HT-29 (cell line): ENCODE measurements around the gene SULT2B1. TPM values are rescaled to one million over a fixed set of nuclear protein-coding genes. Genes with fewer than 3 reads are reported as not detected.
"Not testable (repeated sequence)": the region's sequence is repeated elsewhere in the genome, so short reads cannot be mapped to it uniquely, and the experiment has no call there.

Source experiments
- DNase-seq: peaks from one replicate; pipeline ENCODE4 v3.0.0-alpha.2; 2015; ENCODE audit warnings: low spot score
- total RNA-seq: library from RNA; depleted of rRNA; stranded (reverse); fragments of >200 nt; shearing (Covaris generic); gene quantifications from 2 replicates; pipeline ENCODE4 v1.2.3, GENCODE V29; 2014

Gene SULT2B1
- total RNA-seq, 1 experiment from 2014 or later: 48.6 TPM

- no peak for DNase-seq
These were observed 22.8 kb upstream of the SULT2B1 start for GRCh38 chr19:48529156-48529555.

- DNase-seq: no peak
These were observed 21.8 kb upstream of the SULT2B1 start for GRCh38 chr19:48530066-48530720.

- DNase-seq: no peak
These were observed 21.2 kb upstream of the SULT2B1 start for GRCh38 chr19:48530770-48531169.

GRCh38 chr19:48533770-48534169, 18.2 kb upstream of the SULT2B1 start:
- no peak for DNase-seq

- DNase-seq: no peak
These were observed 14.4 kb upstream of the SULT2B1 start for GRCh38 chr19:48537541-48537940.

GRCh38 chr19:48538057-48538456, 13.9 kb upstream of the SULT2B1 start:
- not testable (repeated sequence) for DNase-seq

- DNase-seq: peak; percentile 86
These were observed 12.4 kb upstream of the SULT2B1 start for GRCh38 chr19:48539503-48540096.

- no peak for DNase-seq
These were observed 11.9 kb upstream of the SULT2B1 start for GRCh38 chr19:48540110-48540509.

GRCh38 chr19:48541813-48542212, 10.2 kb upstream of the SULT2B1 start:
- no peak for DNase-seq

GRCh38 chr19:48543121-48543710, 8.8 kb upstream of the SULT2B1 start:
- peak; percentile 100 for DNase-seq

GRCh38 chr19:48544856-48545750, 6.9 kb upstream of the SULT2B1 start:
- no peak for DNase-seq

GRCh38 chr19:48547722-48548121, 4.2 kb upstream of the SULT2B1 start:
- DNase-seq: no peak

GRCh38 chr19:48548253-48548911, 3.6 kb upstream of the SULT2B1 start:
- no peak for DNase-seq

- no peak for DNase-seq
These were observed 2.6 kb upstream of the SULT2B1 start for GRCh38 chr19:48549380-48549779.

- no peak for DNase-seq
These were observed 692 bp downstream of the SULT2B1 start for GRCh38 chr19:48552406-48553322.

GRCh38 chr19:48553676-48554384, 1.9 kb downstream of the SULT2B1 start:
- peak; percentile 93 for DNase-seq

- DNase-seq: peak; percentile 81
These were observed 2.6 kb downstream of the SULT2B1 start for GRCh38 chr19:48554385-48555091.

- DNase-seq: peak; percentile 85
These were observed 4.2 kb downstream of the SULT2B1 start for GRCh38 chr19:48556163-48556562.

- DNase-seq: no peak
These were observed 4.9 kb downstream of the SULT2B1 start for GRCh38 chr19:48556825-48557224.
